ENCODE data around the gene PLEKHA5.

- TF ChIP-seq CTCF (IDR thresholded peaks at IDR 0.05) (no peak), POLR2A (IDR thresholded peaks at IDR 0.05) (no peak)
Observed at GRCh38 chr12:19208456-19208855, 78.9 kb downstream of the PLEKHA5 start.

All from body of pancreas (tissue), 4 donors.